Activated CD4-positive, alpha-beta T cell treated with anti-CD3 and anti-CD28 coated beads for 1 hour (primary cell): ENCODE results near the gene CHSY3.
"Not testable (repeated sequence)": the region's sequence is repeated elsewhere in the genome, so short reads cannot be mapped to it uniquely, and the experiment has no call there.

ENCODE experiments used
- DNase-seq: peaks from one replicate; pipeline ENCODE4 v3.0.0-alpha.2; 2020

Gene CHSY3

GRCh38 chr5:130171699-130172098 lies 267.4 kb downstream of the CHSY3 start:
- no peak for DNase-seq

GRCh38 chr5:130183115-130183514 lies 278.9 kb downstream of the CHSY3 start:
- no peak for DNase-seq

DNA sequence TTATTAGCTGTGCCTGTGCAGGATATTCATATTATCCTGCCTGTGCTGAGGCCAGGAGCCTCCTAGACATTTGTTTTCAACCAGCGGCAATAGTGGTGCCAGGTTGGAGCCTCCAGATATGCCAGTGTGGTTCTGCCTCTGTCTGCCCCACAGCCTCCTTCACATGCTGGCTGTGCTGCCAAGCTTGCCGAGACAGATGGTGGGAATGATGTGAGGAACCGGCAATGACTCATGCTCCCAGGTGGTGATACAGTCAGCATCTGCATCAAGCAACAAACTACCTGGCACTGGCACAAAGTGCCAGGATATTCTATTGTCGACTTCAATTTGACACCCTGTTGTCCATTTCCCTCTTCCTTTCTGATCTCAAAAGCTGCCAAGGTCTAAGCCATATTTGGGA lies 285.7 kb downstream of the CHSY3 start:
- no peak for DNase-seq

DNA sequence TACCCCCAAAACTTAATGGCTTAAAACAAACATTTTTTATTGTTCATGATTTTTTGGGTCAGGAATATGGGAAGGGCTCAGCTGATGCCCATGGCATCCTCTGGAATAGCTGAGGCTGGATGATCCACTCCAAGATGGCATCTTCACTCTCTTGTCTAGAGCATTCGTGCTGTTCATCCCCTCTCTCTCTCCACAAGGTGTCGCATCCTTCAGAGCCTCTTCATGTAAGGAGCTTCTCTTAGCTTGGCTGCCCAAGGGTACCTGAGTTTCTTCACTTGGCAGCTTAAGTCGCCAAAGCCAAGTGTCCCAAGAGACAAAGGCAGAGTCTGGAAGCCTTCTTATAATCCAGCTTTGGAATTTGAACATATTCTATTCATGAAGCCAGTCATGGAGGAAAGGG lies 294.7 kb downstream of the CHSY3 start:
- no peak for DNase-seq

- DNase-seq: no peak
Observed at GRCh38 chr5:130206686-130207085, 302.4 kb downstream of the CHSY3 start.

DNA sequence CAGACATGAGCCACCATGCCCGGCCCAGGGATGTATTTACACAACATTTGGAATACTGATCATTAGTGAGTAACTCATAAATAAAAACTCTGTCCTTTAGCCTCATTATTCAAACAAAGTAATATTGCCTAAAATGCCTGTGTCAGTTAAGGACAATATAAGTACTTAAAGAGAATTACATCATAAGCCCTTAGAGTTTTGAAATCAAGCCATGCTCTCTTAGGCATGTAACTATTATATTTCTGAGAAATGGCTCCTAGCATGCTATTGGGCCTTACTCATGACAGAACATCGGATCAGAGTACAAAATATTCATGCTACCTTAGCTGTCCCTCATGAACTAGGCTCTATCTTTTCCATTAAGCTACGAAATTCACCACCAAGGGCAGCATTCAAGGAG lies 309.3 kb downstream of the CHSY3 start:
- no peak for DNase-seq

- no peak for DNase-seq
Observed at GRCh38 chr5:130216286-130216685, 312.0 kb downstream of the CHSY3 start.

GRCh38 chr5:130222573-130222972 lies 318.3 kb downstream of the CHSY3 start:
- DNase-seq: no peak

DNA sequence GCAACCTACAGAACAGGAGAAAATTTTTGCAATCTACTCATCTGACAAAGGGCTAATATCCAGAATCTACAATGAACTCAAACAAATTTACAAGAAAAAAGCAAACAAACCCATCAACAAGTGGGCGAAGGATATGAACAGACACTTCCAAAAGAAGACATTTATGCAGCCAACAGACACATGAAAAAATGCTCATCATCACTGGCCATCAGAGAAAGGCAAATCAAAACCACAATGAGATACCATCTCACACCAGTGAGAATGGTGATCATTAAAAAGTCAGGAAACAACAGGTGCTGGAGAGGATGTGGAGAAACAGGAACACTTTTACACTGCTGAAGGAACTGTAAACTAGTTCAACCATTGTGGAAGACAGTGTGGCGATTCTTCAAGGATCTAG lies 322.3 kb downstream of the CHSY3 start:
- not testable (repeated sequence) for DNase-seq

DNA sequence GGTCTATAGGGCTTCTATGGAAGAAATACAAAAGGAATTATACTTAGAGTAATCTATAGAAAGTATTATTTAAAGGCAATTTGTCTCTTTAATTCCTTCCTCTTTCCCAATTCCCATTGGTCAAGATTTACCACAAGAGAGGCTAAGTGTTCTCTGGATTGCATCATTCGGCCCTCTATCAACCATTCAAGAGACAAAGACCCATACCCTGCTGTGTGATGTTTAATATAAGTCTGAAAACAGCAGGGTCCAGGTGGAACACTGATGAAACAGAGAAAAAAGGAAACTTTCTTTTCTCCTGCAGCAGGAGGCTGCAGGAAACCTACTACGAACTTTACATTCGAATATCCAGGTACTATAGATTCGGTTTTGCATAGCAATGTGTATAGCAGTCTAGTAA lies 323.4 kb downstream of the CHSY3 start:
- no peak for DNase-seq

- DNase-seq: no peak
Observed at GRCh38 chr5:130231786-130232185, 327.5 kb downstream of the CHSY3 start.

- DNase-seq: no peak
Observed at GRCh38 chr5:130234816-130235215, 330.6 kb downstream of the CHSY3 start.
